Upper lobe of right lung (tissue), 1 donor: ENCODE data around the gene PSMB9. TPM values are rescaled to one million over a fixed set of nuclear protein-coding genes. Genes with fewer than 3 reads are reported as not detected.

ENCODE experiments used
- ATAC-seq: fragments of 200-7000 bp; cut with Tn5 transposase; one replicate; pipeline ENCODE4 v1.9.1; 2020; ENCODE audit warnings: mild to moderate bottlenecking, moderate library complexity
- DNase-seq: peaks from one replicate; pipeline ENCODE4 v3.0.0-alpha.2; 2020
- H3K27ac ChIP-seq: fragments of 200-600 bp; one replicate; pipeline ENCODE4 v1.8.0; 2022
- H3K27me3 ChIP-seq: fragments of 200-600 bp; one replicate; pipeline ENCODE4 v1.8.0; 2022; ENCODE audit warnings: mild to moderate bottlenecking
- H3K36me3 ChIP-seq: fragments of 200-600 bp; one replicate; pipeline ENCODE4 v1.8.0; 2022
- H3K4me1 ChIP-seq: fragments of 200-600 bp; one replicate; pipeline ENCODE4 v1.8.0; 2022
- H3K4me3 ChIP-seq: fragments of 200-600 bp; one replicate; pipeline ENCODE4 v1.8.0; 2022; ENCODE audit warnings: mild to moderate bottlenecking
- H3K9me3 ChIP-seq: fragments of 200-600 bp; one replicate; pipeline ENCODE4 v1.8.0; 2022
- intact Hi-C: fragments of 100-400 bp; cut with DNase I; formaldehyde crosslinking; loops from one replicate; pipeline ENCODE4 v1.11.0; 2022
- total RNA-seq: library from RNA; stranded (reverse); fragmentation: NEBNext Ultra II Directional; extraction: Animal tissue kit (Norgen Biotek cat#: 25700); gene quantifications from one replicate; pipeline ENCODE4 v1.2.1, GENCODE V29; 2021
- TF ChIP-seq, protein P1 (sequence below): fragments of 200-600 bp; IDR thresholded peaks from one replicate; pipeline ENCODE4 v1.8.0; 2022; ENCODE audit warnings: antibody characterized with exemption
- donor health status: DM: no; HTN: yes; CAD: no; lungs with severe emphysema.

Gene PSMB9
- total RNA-seq, 1 donor from 2014 or later = 47.2 TPM

DNA sequence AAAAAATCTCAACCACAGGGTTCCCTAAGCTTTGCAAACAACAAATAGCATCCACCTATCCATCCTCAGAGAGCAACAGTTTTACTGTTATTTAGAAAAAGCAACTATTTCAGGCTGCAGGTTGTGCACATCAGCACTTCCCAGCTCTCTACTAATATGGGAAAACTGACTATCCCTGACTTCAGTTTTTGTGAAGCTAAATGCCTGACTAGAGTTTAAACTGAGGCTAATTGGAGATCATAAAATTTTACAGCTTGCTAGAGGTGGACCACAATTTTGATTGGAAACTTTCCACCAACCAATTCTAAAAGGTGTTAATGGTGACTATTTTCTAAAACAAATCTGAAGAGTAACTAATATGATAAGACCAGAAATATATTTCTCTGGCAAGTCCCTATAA, 50.0 kb downstream of the PSMB9 start:
- Histone ChIP-seq H3K4me1 (no peaks in the 10 kb centered on the region), H3K27me3 (no peaks in the 10 kb centered on the region), H3K36me3 (peaks cover 8% of the 10 kb centered on the region), H3K27ac (no peak overlapping the region), H3K9me3 (no peaks in the 10 kb centered on the region), H3K4me3 (no peak overlapping the region)
- TF ChIP-seq, protein P1, sequence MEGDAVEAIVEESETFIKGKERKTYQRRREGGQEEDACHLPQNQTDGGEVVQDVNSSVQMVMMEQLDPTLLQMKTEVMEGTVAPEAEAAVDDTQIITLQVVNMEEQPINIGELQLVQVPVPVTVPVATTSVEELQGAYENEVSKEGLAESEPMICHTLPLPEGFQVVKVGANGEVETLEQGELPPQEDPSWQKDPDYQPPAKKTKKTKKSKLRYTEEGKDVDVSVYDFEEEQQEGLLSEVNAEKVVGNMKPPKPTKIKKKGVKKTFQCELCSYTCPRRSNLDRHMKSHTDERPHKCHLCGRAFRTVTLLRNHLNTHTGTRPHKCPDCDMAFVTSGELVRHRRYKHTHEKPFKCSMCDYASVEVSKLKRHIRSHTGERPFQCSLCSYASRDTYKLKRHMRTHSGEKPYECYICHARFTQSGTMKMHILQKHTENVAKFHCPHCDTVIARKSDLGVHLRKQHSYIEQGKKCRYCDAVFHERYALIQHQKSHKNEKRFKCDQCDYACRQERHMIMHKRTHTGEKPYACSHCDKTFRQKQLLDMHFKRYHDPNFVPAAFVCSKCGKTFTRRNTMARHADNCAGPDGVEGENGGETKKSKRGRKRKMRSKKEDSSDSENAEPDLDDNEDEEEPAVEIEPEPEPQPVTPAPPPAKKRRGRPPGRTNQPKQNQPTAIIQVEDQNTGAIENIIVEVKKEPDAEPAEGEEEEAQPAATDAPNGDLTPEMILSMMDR = no peak
- intact Hi-C loops = no loop called here
- DNase-seq (no peak), ATAC-seq (no peak)

DNA sequence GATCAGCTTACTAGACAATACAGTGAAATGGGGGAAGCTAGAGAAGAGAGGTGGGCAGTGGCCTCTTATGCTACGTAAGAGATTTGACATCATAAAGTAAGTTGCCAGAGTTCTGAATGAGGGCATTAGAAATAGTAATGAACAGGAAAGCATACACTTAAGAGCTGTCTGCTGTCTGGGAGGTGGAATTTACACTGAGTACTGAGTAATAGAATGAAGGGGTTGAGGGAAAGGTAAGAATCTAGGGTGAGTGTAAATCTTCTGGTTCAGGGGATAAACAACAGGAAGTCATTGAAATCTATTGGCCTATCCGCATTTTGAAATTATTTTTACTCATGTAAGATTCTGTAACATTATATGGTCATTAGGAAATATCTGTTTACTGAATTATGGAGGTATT, 51.1 kb downstream of the PSMB9 start:
- DNase-seq (no peak), ATAC-seq (no peak)
- H3K27me3 ChIP-seq = no peaks in the 10 kb centered on the region
- no peak overlapping the region for H3K27ac ChIP-seq
- no peaks in the 10 kb centered on the region for H3K4me1 ChIP-seq
- H3K36me3 ChIP-seq = peaks cover 8% of the 10 kb centered on the region
- no peak overlapping the region for H3K4me3 ChIP-seq
- intact Hi-C loops = no loop called here
- TF ChIP-seq, protein P1 = no peak
- no peaks in the 10 kb centered on the region for H3K9me3 ChIP-seq

DNA sequence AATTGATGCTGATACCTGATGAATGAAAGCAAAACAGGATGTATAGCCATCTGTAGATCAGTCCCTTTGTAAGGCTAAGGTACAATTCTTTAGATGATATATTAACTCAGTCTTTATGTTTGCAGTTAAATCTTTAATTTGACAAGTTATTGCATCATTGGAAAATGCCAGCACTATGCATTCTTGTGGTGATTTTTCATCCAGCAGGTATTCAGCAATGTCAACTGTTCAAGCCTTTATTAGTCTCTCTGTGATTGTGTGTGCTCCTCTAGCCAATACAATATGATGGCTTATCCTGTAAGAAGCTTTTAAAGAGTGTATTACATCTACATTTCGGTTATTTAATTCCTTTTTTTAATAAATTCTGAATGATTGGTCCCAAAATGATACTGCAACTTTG, 52.5 kb downstream of the PSMB9 start:
- no peaks in the 10 kb centered on the region for H3K9me3 ChIP-seq
- TF ChIP-seq, protein P1 = no peak
- H3K36me3 ChIP-seq = peaks cover 2% of the 10 kb centered on the region
- intact Hi-C loops = no loop called here
- ATAC-seq = no peak
- H3K4me3 ChIP-seq = no peak overlapping the region
- no peaks in the 10 kb centered on the region for H3K4me1 ChIP-seq
- no peak overlapping the region for H3K27ac ChIP-seq
- no peaks in the 10 kb centered on the region for H3K27me3 ChIP-seq
- no peak for DNase-seq

DNA sequence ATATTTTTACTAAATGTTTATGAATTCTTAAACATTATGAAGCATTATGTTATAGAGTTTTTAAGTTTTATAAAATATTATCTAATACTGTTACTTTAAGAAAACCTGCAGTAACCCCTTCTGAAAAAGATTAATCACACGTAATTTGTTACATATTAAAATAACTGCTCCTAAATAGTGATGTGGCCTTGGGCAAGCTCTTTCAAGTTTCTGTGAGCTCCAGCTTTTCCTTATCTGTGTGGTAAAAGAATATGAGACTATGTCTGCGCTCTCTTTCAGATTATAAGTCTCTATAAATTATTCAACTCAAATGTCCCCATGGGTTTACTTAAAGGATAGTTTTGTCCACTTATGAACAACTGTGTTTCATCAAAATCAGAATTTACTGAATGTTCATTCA, 54.9 kb downstream of the PSMB9 start:
- H3K4me1 ChIP-seq = no peaks in the 10 kb centered on the region
- TF ChIP-seq, protein P1 = no peak
- no peak overlapping the region for H3K4me3 ChIP-seq
- no peaks in the 10 kb centered on the region for H3K9me3 ChIP-seq
- no peaks in the 10 kb centered on the region for H3K27me3 ChIP-seq
- H3K36me3 ChIP-seq = no peaks in the 10 kb centered on the region
- ATAC-seq (no peak), DNase-seq (no peak)
- intact Hi-C loops = no loop called here
- H3K27ac ChIP-seq = no peak overlapping the region

Other genes starting within 250 kb of the PSMB9 start
- gene HLA-DQA1, start 216.8 kb upstream of the PSMB9 start, total RNA-seq = 111 TPM
- gene HLA-DQB1, start 187.5 kb upstream of the PSMB9 start, total RNA-seq = 94.9 TPM
- 51.7 TPM for gene HLA-DQA2, start 112.8 kb upstream of the PSMB9 start, total RNA-seq
- 62.8 TPM for gene HLA-DQB2, start 90.7 kb upstream of the PSMB9 start, total RNA-seq
- 0.64 TPM for gene HLA-DOB, start 37.2 kb upstream of the PSMB9 start, total RNA-seq
- 56.4 TPM for gene TAP2, start 15.5 kb upstream of the PSMB9 start, total RNA-seq
- 86.9 TPM for gene PSMB8, start 10.1 kb upstream of the PSMB9 start, total RNA-seq
- 60.4 TPM for gene TAP1, start 488 bp upstream of the PSMB9 start, total RNA-seq
- gene HLA-DMB, start 86.8 kb downstream of the PSMB9 start, total RNA-seq = 140 TPM
- 197 TPM for gene HLA-DMA, start 98.9 kb downstream of the PSMB9 start, total RNA-seq
- 155 TPM for gene BRD2, start 114.4 kb downstream of the PSMB9 start, total RNA-seq
- gene HLA-DOA, start 155.4 kb downstream of the PSMB9 start, total RNA-seq = 25.2 TPM
- gene HLA-DPA1, start 219.5 kb downstream of the PSMB9 start, total RNA-seq = 491 TPM
- 385 TPM for gene HLA-DPB1, start 221.8 kb downstream of the PSMB9 start, total RNA-seq